22Rv1 (cell line): ENCODE data around the gene DLEC1.

ENCODE experiments used
- ZFX ChIP-seq: fragments of 450-650 bp; IDR thresholded peaks from 2 replicates; pipeline ENCODE4 v1.6.1; 2017; ENCODE audit warnings: antibody characterized with exemption, borderline replicate concordance
- TF ChIP-seq, protein P1 (sequence below): fragments of 450-650 bp; IDR thresholded peaks from 2 replicates; pipeline ENCODE4 v1.5.1; 2017; ENCODE audit warnings: mild to moderate bottlenecking

DNA sequence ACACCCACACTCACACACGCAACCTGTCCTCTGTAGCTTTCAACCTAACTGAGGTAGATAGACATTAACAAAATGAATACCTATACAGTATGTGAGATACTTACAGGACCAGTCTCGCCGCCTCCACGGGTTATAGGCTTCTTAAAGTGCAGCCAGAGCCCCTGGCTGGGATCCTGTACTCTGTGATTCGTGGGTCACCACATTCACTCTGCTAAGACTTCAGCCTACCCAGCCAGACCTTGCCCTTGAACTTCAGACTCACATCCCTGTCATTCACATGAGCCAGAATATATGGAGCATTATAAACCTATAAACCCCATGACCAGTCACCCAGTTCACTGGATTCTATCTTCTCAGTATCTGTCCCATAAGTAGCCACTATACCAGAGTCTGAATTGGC lies 1.4 kb downstream of the DLEC1 start:
- TF ChIP-seq, protein P1, sequence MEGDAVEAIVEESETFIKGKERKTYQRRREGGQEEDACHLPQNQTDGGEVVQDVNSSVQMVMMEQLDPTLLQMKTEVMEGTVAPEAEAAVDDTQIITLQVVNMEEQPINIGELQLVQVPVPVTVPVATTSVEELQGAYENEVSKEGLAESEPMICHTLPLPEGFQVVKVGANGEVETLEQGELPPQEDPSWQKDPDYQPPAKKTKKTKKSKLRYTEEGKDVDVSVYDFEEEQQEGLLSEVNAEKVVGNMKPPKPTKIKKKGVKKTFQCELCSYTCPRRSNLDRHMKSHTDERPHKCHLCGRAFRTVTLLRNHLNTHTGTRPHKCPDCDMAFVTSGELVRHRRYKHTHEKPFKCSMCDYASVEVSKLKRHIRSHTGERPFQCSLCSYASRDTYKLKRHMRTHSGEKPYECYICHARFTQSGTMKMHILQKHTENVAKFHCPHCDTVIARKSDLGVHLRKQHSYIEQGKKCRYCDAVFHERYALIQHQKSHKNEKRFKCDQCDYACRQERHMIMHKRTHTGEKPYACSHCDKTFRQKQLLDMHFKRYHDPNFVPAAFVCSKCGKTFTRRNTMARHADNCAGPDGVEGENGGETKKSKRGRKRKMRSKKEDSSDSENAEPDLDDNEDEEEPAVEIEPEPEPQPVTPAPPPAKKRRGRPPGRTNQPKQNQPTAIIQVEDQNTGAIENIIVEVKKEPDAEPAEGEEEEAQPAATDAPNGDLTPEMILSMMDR = no peak
- no peak for TF ChIP-seq ZFX
